ENCODE results near the gene CLCA4.

DNA sequence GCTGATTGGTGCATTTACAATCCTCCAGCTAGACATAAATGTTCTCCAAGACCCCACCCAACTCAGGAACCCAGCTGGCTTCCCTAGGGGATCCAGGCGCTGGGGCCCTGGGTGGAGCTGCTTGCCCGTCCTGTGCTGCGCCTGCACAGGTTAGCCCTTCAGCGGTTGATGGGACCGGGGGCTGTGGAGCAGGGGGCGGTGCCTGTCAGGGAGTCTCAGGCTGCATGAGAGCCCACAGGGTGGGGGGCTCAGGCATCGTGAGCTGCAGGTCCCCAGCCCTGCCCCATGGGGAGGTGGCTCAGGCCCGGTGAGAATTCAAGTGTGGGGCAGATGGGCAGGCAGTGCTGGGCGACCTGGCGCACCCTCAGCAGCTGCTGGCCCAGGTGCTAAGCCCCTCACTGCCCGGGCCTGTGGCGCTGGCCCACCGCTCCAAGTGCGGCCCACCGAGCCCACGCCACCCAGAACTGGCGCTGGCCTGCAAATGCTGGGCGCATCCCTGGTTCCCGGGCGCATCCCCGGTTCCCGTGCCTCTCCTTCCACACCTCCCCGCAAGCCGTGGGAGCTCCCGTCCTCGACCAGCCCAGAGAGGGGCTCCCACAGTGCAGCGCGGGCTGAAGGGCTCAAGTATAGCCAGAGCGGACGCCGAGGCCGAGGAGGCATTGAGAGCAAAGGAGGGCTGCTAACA is 23.1 kb upstream of the CLCA4 start:
- TF ChIP-seq POLR2A (IDR thresholded peaks at IDR 0.05; ENCODE audit: low read depth, low read length): no peak
- no peak for TF ChIP-seq POLR2AphosphoS5 (IDR thresholded peaks at IDR 0.05; ENCODE audit: low read depth, low read length)
- no peak for TF ChIP-seq TAF1 (IDR thresholded peaks at IDR 0.05; ENCODE audit: low read depth, low read length)
- no peak for TF ChIP-seq PAX5 (IDR thresholded peaks at IDR 0.05; ENCODE audit: insufficient read depth, low read length, severe bottlenecking)
- no peak for TF ChIP-seq SPI1 (IDR thresholded peaks at IDR 0.05; ENCODE audit: low read depth, low read length)
- TF ChIP-seq POU2F2 (IDR thresholded peaks at IDR 0.05; ENCODE audit: low read depth, low read length): no peak
